GM23248 (cell line): ENCODE measurements around the gene VDAC1.

Source experiments
- EZH2 ChIP-seq: fragments of 200-600 bp; sonication (generic); IDR thresholded peaks from 2 replicates; pipeline ENCODE4 v1.6.1; 2018; ENCODE audit warnings: antibody characterized with exemption, mild to moderate bottlenecking; ENCODE audit not compliant: insufficient read depth, poor library complexity, severe bottlenecking
- EZH2phosphoT487 ChIP-seq: fragments of 200-600 bp; sonication (generic); IDR thresholded peaks from 2 replicates; pipeline ENCODE4 v1.6.1; 2018; ENCODE audit warnings: antibody characterized with exemption, moderate library complexity, mild to moderate bottlenecking, low read depth; ENCODE audit not compliant: insufficient read depth

GRCh38 chr5:134022333-134022732 is 17.6 kb upstream of the VDAC1 start:
- TF ChIP-seq EZH2phosphoT487 (no peak), EZH2 (no peak)
